ENCODE data around the gene RHOC.

DNA sequence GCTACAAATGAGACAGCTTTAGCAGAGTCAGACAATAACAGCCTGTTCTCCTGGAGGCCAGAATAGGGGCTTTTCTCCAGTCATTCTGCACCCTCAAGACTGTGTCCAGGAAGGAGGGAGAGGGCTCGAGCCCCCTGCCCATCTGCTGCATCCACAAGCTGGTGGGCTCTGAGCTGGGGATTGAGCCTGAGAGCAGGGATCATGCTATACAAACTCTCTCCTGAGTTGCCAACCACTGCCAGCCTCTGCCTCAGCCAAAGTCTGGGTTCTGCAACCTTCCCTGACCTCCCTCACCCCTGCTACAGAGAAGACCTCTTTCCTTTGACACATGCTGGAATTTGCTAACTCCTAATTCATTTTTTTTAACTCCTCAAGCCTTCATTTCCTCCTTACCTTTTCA, 23.0 kb upstream of the RHOC start:
- TF ChIP-seq, protein P1, sequence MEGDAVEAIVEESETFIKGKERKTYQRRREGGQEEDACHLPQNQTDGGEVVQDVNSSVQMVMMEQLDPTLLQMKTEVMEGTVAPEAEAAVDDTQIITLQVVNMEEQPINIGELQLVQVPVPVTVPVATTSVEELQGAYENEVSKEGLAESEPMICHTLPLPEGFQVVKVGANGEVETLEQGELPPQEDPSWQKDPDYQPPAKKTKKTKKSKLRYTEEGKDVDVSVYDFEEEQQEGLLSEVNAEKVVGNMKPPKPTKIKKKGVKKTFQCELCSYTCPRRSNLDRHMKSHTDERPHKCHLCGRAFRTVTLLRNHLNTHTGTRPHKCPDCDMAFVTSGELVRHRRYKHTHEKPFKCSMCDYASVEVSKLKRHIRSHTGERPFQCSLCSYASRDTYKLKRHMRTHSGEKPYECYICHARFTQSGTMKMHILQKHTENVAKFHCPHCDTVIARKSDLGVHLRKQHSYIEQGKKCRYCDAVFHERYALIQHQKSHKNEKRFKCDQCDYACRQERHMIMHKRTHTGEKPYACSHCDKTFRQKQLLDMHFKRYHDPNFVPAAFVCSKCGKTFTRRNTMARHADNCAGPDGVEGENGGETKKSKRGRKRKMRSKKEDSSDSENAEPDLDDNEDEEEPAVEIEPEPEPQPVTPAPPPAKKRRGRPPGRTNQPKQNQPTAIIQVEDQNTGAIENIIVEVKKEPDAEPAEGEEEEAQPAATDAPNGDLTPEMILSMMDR (IDR thresholded peaks at IDR 0.05; ENCODE audit: low read depth, low read length), result no peak
- no peak for TF ChIP-seq POLR2A (IDR thresholded peaks at IDR 0.05; ENCODE audit: extremely low read depth, insufficient read length)

All from NB4 (cell line).